ENCODE results near the gene CYB561A3. TPM values are rescaled to one million over a fixed set of nuclear protein-coding genes. Genes with fewer than 3 reads are reported as not detected.

The CYB561A3 gene
- total and polyA plus RNA-seq, 3 experiments from 2014 or later: 53.0 to 62.1 (median 53.7) TPM

- CTCF ChIA-PET: interaction anchor here (1.0 to 5.7 kb wide), 12 partner anchors 10 to 182 kb away, joined by 3 to 159 read pairs (median 7); partner anchors contain the start of genes CPSF7, CYB561A3, SDHAF2 and TMEM138
Observed at GRCh38 chr11:61334434-61335354, 27.0 kb downstream of the CYB561A3 start.

DNA sequence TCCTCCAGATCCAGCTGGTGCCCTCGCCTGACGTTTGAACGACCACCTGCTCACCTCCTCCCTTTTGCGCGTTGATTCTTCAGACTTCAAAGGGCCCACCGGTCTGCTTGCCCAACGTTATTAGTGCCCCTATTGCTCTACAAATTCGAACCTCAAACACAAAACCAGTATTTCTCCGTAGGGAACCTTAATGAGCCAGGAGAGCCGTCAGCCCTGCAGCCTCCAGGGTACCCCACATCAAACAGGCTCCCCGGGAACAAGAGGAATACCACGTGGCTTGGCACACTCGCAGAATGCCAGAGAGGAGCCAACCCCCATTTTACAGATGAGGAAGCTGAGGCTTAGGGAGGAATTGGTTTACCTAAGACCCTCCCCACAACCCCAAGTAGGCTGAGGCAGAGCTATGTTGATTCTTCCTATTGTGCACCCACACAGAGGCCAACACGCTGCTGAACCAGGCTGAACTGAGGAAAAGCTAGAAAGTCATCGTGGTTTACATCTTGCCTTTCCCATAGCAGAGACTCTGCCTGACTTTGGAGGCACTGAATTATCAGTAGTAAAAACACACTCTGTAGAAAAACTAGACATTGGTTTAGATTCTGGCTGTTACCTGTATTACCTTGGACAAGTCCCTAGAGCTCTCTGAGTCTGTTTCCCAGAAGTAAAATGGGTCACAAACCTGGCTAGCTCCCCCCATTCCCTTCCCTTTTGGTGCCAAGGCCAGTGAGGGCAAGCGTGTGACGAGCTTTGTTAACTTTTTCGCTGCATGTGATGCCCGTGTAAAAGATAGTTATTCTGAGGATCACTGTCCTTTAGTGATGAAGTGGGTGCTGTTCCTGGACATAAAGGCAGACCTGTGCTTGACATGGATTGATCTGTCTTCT, 27.9 kb downstream of the CYB561A3 start:
- Histone ChIP-seq H3K4me3 (ENCODE audit: low read length) (peak overlapping the region; percentile 91), H3K36me3 (ENCODE audit: insufficient read depth, low read length) (peaks cover 10% of the 10 kb centered on the region), H3K4me1 (ENCODE audit: insufficient read depth, low read length) (peaks cover 39% of the 10 kb centered on the region), H3K9me3 (ENCODE audit: low read length) (no peaks in the 10 kb centered on the region), H3K27ac (ENCODE audit: low read depth, low read length) (peak overlapping the region; percentile 94), H3K27me3 (ENCODE audit: insufficient read depth, low read length, poor library complexity, severe bottlenecking) (no peaks in the 10 kb centered on the region)
- ChIA-PET CTCF (interaction anchor here (0.8 to 4.7 kb wide), 12 partner anchors 9 to 183 kb away, joined by 3 to 78 read pairs (median 4); partner anchors contain the start of genes CPSF7, CYB561A3, SDHAF2 and TMEM138), POLR2A (interaction anchor here (0.6 to 4.2 kb wide), 7 partner anchors 18 to 107 kb away, joined by 3 to 42 read pairs (median 8); partner anchors contain the start of genes CPSF7, CYB561A3, SDHAF2 and TMEM138)
- Mint-ChIP-seq H3K4me1 (peaks cover 47 to 66% (median 54%) of the 10 kb centered on the region in 3 donors), H3K27ac (peak overlapping the region; percentile 96 to 100 (median 98)), H3K36me3 (peaks cover 0 to 44% (median 12%) of the 10 kb centered on the region in 3 donors), H3K9me3 (no peaks in the 10 kb centered on the region), H3K27me3 (peaks cover 0 to 3% of the 10 kb centered on the region in 2 donors), H3K4me3 (peak overlapping the region; percentile 92 to 98 (median 95))
- DNase-seq: peak in 1 of 5 donors; percentile 6

More at GRCh38 chr11:61334434-61335354, 27.0 kb downstream of the CYB561A3 start:
- H3K9me3 Mint-ChIP-seq: no peaks in the 10 kb centered on the region
- POLR2A ChIA-PET: interaction anchor here (0.6 to 4.2 kb wide), 5 partner anchors 27 to 106 kb away, joined by 4 to 42 read pairs (median 13); partner anchors contain the start of genes CPSF7, CYB561A3, SDHAF2 and TMEM138
- H3K4me3 Mint-ChIP-seq: peak overlapping the region; percentile 92 to 98 (median 95)
- Histone ChIP-seq H3K4me1 (ENCODE audit: insufficient read depth, low read length) (peaks cover 39% of the 10 kb centered on the region), H3K4me3 (ENCODE audit: low read length) (no peak overlapping the region), H3K36me3 (ENCODE audit: insufficient read depth, low read length) (peaks cover under 1% of the 10 kb centered on the region), H3K27ac (ENCODE audit: low read depth, low read length) (peak overlapping the region; percentile 38), H3K9me3 (ENCODE audit: low read length) (no peaks in the 10 kb centered on the region), H3K27me3 (ENCODE audit: insufficient read depth, low read length, poor library complexity, severe bottlenecking) (no peaks in the 10 kb centered on the region)
- DNase-seq: no peak
- peaks cover 0 to 3% of the 10 kb centered on the region in 2 donors for H3K27me3 Mint-ChIP-seq
- peaks cover 41 to 57% (median 45%) of the 10 kb centered on the region in 3 donors for H3K4me1 Mint-ChIP-seq
- H3K27ac Mint-ChIP-seq: peak overlapping the region; percentile 96 to 100 (median 98)
- peaks cover 0 to 39% (median 7%) of the 10 kb centered on the region in 3 donors for H3K36me3 Mint-ChIP-seq

GRCh38 chr11:61332797-61333549, 28.7 kb downstream of the CYB561A3 start, which contains the start of the genes DDB1 and TKFC:
DDB1 (minus strand) TSS chr11:61333105; CDS start chr11:61332968, 137 bp downstream.
TKFC (plus strand) TSS chr11:61333228; CDS start chr11:61334729, 1,501 bp downstream.
- H3K4me1 Mint-ChIP-seq: peaks cover 53 to 71% (median 58%) of the 10 kb centered on the region in 3 donors
- peaks cover 39% of the 10 kb centered on the region for H3K4me1 ChIP-seq (ENCODE audit: insufficient read depth, low read length)
- ChIA-PET CTCF (interaction anchor here (0.8 to 4.7 kb wide), 9 partner anchors 8 to 102 kb away, joined by 3 to 78 read pairs (median 6); partner anchors contain the start of genes CPSF7, CYB561A3, SDHAF2 and TMEM138), POLR2A (interaction anchor here (0.6 to 4.2 kb wide), 7 partner anchors 18 to 102 kb away, joined by 3 to 42 read pairs (median 8); partner anchors contain the start of genes CPSF7, CYB561A3, SDHAF2 and TMEM138)
- H3K27me3 ChIP-seq (ENCODE audit: insufficient read depth, low read length, poor library complexity, severe bottlenecking): no peaks in the 10 kb centered on the region
- peaks cover 10% of the 10 kb centered on the region for H3K36me3 ChIP-seq (ENCODE audit: insufficient read depth, low read length)
- peak; percentile 96 to 99 (median 97) for DNase-seq
- peaks cover 0 to 45% (median 15%) of the 10 kb centered on the region in 3 donors for H3K36me3 Mint-ChIP-seq
- H3K4me3 ChIP-seq (ENCODE audit: low read length): peak within 1 kb of the TSS; percentile 91
- peaks cover 0 to 3% of the 10 kb centered on the region in 2 donors for H3K27me3 Mint-ChIP-seq
- H3K9me3 Mint-ChIP-seq: no peaks in the 10 kb centered on the region
- peak within 1 kb of the TSS; percentile 96 to 100 (median 98) for H3K27ac Mint-ChIP-seq
- H3K9me3 ChIP-seq (ENCODE audit: low read length): no peaks in the 10 kb centered on the region
- peak within 1 kb of the TSS; percentile 92 to 98 (median 95) for H3K4me3 Mint-ChIP-seq
- H3K27ac ChIP-seq (ENCODE audit: low read depth, low read length): peak within 1 kb of the TSS; percentile 94

DNA sequence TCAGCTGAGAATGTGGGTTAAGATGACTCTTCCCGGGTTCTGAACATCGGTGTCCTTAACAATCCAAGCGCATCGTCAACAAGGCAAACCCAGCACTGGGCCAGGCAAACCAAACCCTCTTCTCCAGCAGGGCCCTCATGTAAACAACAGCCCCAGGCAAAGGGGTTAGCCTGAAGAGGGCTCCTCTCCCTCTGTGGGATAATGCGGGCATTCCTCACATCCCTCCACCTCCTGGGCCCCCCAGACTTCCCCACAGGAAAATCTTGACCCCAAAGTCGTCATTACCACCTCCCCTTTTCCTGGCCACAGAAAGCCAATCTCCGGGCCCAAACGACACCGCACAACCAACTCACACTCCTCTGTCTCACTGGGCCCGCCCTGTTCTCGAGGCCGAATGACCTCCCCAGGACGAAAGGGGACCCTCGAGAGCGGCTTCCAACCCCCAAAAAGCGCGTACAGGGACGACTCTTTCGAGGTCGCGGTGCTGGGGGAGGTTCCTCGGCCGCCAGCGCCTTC, 29.3 kb downstream of the CYB561A3 start:
- no peaks in the 10 kb centered on the region for H3K27me3 ChIP-seq (ENCODE audit: insufficient read depth, low read length, poor library complexity, severe bottlenecking)
- H3K4me1 Mint-ChIP-seq: peaks cover 57 to 77% (median 65%) of the 10 kb centered on the region in 3 donors

DNA sequence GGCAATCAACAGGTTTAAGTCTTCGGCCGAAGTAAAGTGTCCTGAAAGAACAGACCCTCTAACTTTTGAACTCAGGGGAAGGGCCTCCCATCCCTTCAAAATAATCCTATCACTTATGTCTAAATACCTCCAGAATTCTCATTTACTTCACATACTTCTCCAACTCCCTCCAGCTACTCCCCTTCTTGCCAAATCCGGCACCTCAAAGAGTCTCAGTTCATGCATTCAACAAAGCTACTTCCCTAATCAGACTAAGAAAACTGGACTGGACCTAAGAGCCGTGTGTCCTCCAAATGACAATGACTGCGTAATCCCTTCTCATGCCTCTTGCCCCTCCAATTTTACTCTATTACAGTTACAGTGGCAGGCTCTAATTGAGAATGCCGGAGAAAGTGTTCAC, 30.0 kb downstream of the CYB561A3 start:
- Mint-ChIP-seq H3K27me3 (peaks cover 0 to 3% of the 10 kb centered on the region in 2 donors), H3K27ac (peak overlapping the region; percentile 84 to 99 (median 96)), H3K4me1 (peaks cover 55 to 74% (median 65%) of the 10 kb centered on the region in 3 donors), H3K4me3 (peak overlapping the region; percentile 92 to 98 (median 95)), H3K9me3 (no peaks in the 10 kb centered on the region), H3K36me3 (peaks cover 0 to 57% (median 17%) of the 10 kb centered on the region in 3 donors)
- Histone ChIP-seq H3K36me3 (ENCODE audit: insufficient read depth, low read length) (peaks cover 23% of the 10 kb centered on the region), H3K27me3 (ENCODE audit: insufficient read depth, low read length, poor library complexity, severe bottlenecking) (no peaks in the 10 kb centered on the region), H3K9me3 (ENCODE audit: low read length) (no peaks in the 10 kb centered on the region), H3K4me1 (ENCODE audit: insufficient read depth, low read length) (peaks cover 39% of the 10 kb centered on the region), H3K4me3 (ENCODE audit: low read length) (peak overlapping the region; percentile 91), H3K27ac (ENCODE audit: low read depth, low read length) (peak overlapping the region; percentile 94)
- POLR2A ChIA-PET: interaction anchor here (1.3 kb wide), 1 partner anchor 30 kb away, joined by 8 read pairs; the partner anchor contains the start of genes CYB561A3 and TMEM138
- DNase-seq: no peak
- CTCF ChIA-PET: interaction anchor here (0.9 to 3.6 kb wide), 3 partner anchors 54 to 98 kb away, joined by 3 to 17 read pairs (median 5); partner anchors contain the start of genes CPSF7, SDHAF2 and TMEM216

More for the DNA sequence above, 29.3 kb downstream of the CYB561A3 start:
- ChIA-PET POLR2A (interaction anchor here (1.3 kb wide), 1 partner anchor 30 kb away, joined by 8 read pairs; the partner anchor contains the start of genes CYB561A3 and TMEM138), CTCF (interaction anchor here (0.9 to 3.6 kb wide), 3 partner anchors 53 to 97 kb away, joined by 3 to 17 read pairs (median 5); partner anchors contain the start of genes CPSF7, SDHAF2 and TMEM216)
- no peaks in the 10 kb centered on the region for H3K9me3 Mint-ChIP-seq
- H3K27me3 Mint-ChIP-seq: peaks cover 0 to 3% of the 10 kb centered on the region in 2 donors
- DNase-seq: peak in 1 of 5 donors; percentile 5
- Histone ChIP-seq H3K4me3 (ENCODE audit: low read length) (peak overlapping the region; percentile 91), H3K4me1 (ENCODE audit: insufficient read depth, low read length) (peaks cover 39% of the 10 kb centered on the region), H3K9me3 (ENCODE audit: low read length) (no peaks in the 10 kb centered on the region), H3K36me3 (ENCODE audit: insufficient read depth, low read length) (peaks cover 16% of the 10 kb centered on the region), H3K27ac (ENCODE audit: low read depth, low read length) (peak overlapping the region; percentile 94)
- H3K4me3 Mint-ChIP-seq: peak overlapping the region; percentile 92 to 98 (median 95)
- H3K36me3 Mint-ChIP-seq: peaks cover 0 to 51% (median 17%) of the 10 kb centered on the region in 3 donors
- peak overlapping the region; percentile 84 to 99 (median 96) for H3K27ac Mint-ChIP-seq

DNA sequence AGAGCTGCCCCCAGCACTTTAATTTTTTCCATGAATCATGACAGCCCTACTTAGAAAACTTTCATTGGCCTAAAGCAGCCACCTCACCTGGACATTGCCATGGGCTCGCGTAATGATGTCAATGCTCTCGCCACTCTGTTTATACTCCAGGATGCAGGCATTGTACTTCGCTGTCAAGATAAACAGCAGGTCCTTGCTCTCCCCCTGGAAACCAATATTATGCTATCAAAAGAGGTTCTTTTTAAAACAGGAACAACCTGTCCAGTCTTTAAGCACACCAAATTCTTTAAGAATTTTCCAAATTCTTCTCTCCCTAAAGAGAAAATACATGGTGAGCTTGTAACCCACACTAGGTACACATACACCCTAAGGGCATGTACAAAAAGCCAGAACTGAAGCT, 31.8 kb downstream of the CYB561A3 start:
- ChIA-PET CTCF (interaction anchor here (3.6 kb wide), 1 partner anchor 55 kb away, joined by 17 read pairs; no protein-coding TSS in a partner anchor), POLR2A (no interaction called here)
- Mint-ChIP-seq H3K27me3 (peaks cover 0 to 3% of the 10 kb centered on the region in 2 donors), H3K9me3 (no peaks in the 10 kb centered on the region), H3K4me3 (peak overlapping the region in 3 of 7 donors; percentile 15 to 35 (median 31)), H3K36me3 (peaks cover 0 to 74% (median 21%) of the 10 kb centered on the region in 3 donors), H3K27ac (peak overlapping the region in 3 of 8 donors; percentile 17 to 96 (median 20)), H3K4me1 (peaks cover 51 to 69% (median 61%) of the 10 kb centered on the region in 3 donors)
- H3K36me3 ChIP-seq (ENCODE audit: insufficient read depth, low read length): peaks cover 40% of the 10 kb centered on the region
- no peaks in the 10 kb centered on the region for H3K27me3 ChIP-seq (ENCODE audit: insufficient read depth, low read length, poor library complexity, severe bottlenecking)
- no peak overlapping the region for H3K27ac ChIP-seq (ENCODE audit: low read depth, low read length)
- H3K4me1 ChIP-seq (ENCODE audit: insufficient read depth, low read length): peaks cover 31% of the 10 kb centered on the region
- H3K9me3 ChIP-seq (ENCODE audit: low read length): no peaks in the 10 kb centered on the region
- H3K4me3 ChIP-seq (ENCODE audit: low read length): no peak overlapping the region
- DNase-seq: no peak
